Endometrium (tissue), 2 donors: Measurements from ENCODE around the gene PHF21B.
A peak's percentile ranks its signal among the peaks of the same experiment; 100 is the strongest.
"Not testable (repeated sequence)": the region's sequence is repeated elsewhere in the genome, so short reads cannot be mapped to it uniquely, and the experiment has no call there.

Experiments
- FAIRE-seq: peaks from 2 replicates; lab custom pipeline; 2012; peaks lifted over from hg19 to GRCh38; lab: Jason Lieb, UNC
- donor health status: control.
- donor health status: control.

Gene PHF21B

GRCh38 chr22:44917372-44918165, 92.2 kb downstream of the PHF21B start:
- no peak for FAIRE-seq

- FAIRE-seq: no peak
These were observed 93.2 kb downstream of the PHF21B start for GRCh38 chr22:44916281-44917231.

- no peak for FAIRE-seq
These were observed 94.4 kb downstream of the PHF21B start for GRCh38 chr22:44915441-44915840.

- no peak for FAIRE-seq
These were observed 95.6 kb downstream of the PHF21B start for GRCh38 chr22:44914026-44914721.

- FAIRE-seq: no peak
These were observed 96.4 kb downstream of the PHF21B start for GRCh38 chr22:44913198-44913983.

- FAIRE-seq: no peak
These were observed 100.6 kb downstream of the PHF21B start for GRCh38 chr22:44909241-44909640.

- no peak for FAIRE-seq
These were observed 101.8 kb downstream of the PHF21B start for GRCh38 chr22:44907765-44908737.

- FAIRE-seq: no peak
These were observed 102.7 kb downstream of the PHF21B start for GRCh38 chr22:44906999-44907644.

- FAIRE-seq: no peak
These were observed 103.4 kb downstream of the PHF21B start for GRCh38 chr22:44906248-44906936.

GRCh38 chr22:44904492-44905152, 105.2 kb downstream of the PHF21B start:
- FAIRE-seq: peak; percentile 81

- not testable (repeated sequence) for FAIRE-seq
These were observed 106.6 kb downstream of the PHF21B start for GRCh38 chr22:44903164-44903563.

GRCh38 chr22:44901301-44901700, 108.5 kb downstream of the PHF21B start:
- FAIRE-seq: no peak

- no peak for FAIRE-seq
These were observed 111.6 kb downstream of the PHF21B start for GRCh38 chr22:44898236-44898635.

GRCh38 chr22:44895296-44896055, 114.3 kb downstream of the PHF21B start:
- FAIRE-seq: no peak

GRCh38 chr22:44894782-44895181, 115.0 kb downstream of the PHF21B start:
- no peak for FAIRE-seq

- FAIRE-seq: no peak
These were observed 115.5 kb downstream of the PHF21B start for GRCh38 chr22:44894321-44894720.

GRCh38 chr22:44893731-44894080, 116.1 kb downstream of the PHF21B start:
- FAIRE-seq: no peak
